Tibial nerve (tissue), 4 donors: ENCODE data around the gene LRTM2. TPM values are rescaled to one million over a fixed set of nuclear protein-coding genes. Genes with fewer than 3 reads are reported as not detected.

Experiments used
- DNase-seq, 2 donors: peaks; one replicate each; pipeline ENCODE4 v3.0.0-alpha.2; 2019; ENCODE audit warnings: low spot score in 2 of 2
- H3K27ac ChIP-seq, 4 donors: fragments of 200-600 bp; sonication (generic) in 3 of 4; one replicate each; pipeline ENCODE4 v1.5.1; 2017 to 2019; ENCODE audit warnings: mild to moderate bottlenecking in 1 of 4
- H3K27me3 ChIP-seq, 2 donors: fragments of 200-600 bp; sonication (generic) in 1 of 2; one replicate each; pipeline versions ENCODE4 v1.5.1 to v1.6.0; 2017 to 2019
- H3K36me3 ChIP-seq, 3 donors: fragments of 200-600 bp; sonication (generic); one replicate each; pipeline ENCODE4 v1.5.1; 2018 to 2019
- H3K4me1 ChIP-seq, 4 donors: fragments of 200-600 bp; sonication (generic) in 3 of 4; one replicate each; pipeline ENCODE4 v1.5.1; 2017 to 2019
- H3K4me3 ChIP-seq, 4 donors: fragments of 200-600 bp; sonication (generic) in 3 of 4; one replicate each; pipeline ENCODE4 v1.5.1; 2017 to 2019; ENCODE audit warnings: mild to moderate bottlenecking in 1 of 4, moderate library complexity in 1 of 4
- H3K9me3 ChIP-seq, 4 donors: fragments of 200-600 bp; sonication (generic) in 3 of 4; one replicate each; pipeline ENCODE4 v1.5.1; 2017 to 2019
- EP300 ChIP-seq, 2 donors: sonication (generic); formaldehyde crosslinking; IDR thresholded peaks; one replicate each; pipeline ENCODE4 v1.6.1; 2017; ENCODE audit warnings: antibody characterized with exemption in 2 of 2, mild to moderate bottlenecking in 1 of 2
- POLR2A ChIP-seq, 2 donors: fragments of 450-650 bp; IDR thresholded peaks; one replicate each; pipeline ENCODE4 v1.6.1; 2017; ENCODE audit warnings: antibody characterized with exemption in 2 of 2, mild to moderate bottlenecking in 2 of 2, moderate library complexity in 2 of 2
- WGBS, 2 donors: methylation state at CpG; one replicate each; pipeline ENCODE4 v1.1.5; 2018; 5-methylcytosine and 5-hydroxymethylcytosine counted together
- total RNA-seq, 4 donors: library from RNA; depleted of rRNA; stranded (reverse); fragments of >200 nt; gene quantifications; one replicate each; pipeline ENCODE4 v1.1.0, GENCODE V29; 2016
- TF ChIP-seq, protein P1 (sequence below), 5 experiments: fragments of 200-600 bp in 3 of 5; fragments of 450-650 bp in 2 of 5; sonication (generic) in 3 of 5; IDR thresholded peaks; one replicate each; pipeline ENCODE4 v1.5.1; 2016 to 2019; ENCODE audit warnings: antibody characterized with exemption in 5 of 5, mild to moderate bottlenecking in 3 of 5, moderate library complexity in 2 of 5

Gene LRTM2
- total RNA-seq, 4 donors from 2014 or later, result not detected

DNA sequence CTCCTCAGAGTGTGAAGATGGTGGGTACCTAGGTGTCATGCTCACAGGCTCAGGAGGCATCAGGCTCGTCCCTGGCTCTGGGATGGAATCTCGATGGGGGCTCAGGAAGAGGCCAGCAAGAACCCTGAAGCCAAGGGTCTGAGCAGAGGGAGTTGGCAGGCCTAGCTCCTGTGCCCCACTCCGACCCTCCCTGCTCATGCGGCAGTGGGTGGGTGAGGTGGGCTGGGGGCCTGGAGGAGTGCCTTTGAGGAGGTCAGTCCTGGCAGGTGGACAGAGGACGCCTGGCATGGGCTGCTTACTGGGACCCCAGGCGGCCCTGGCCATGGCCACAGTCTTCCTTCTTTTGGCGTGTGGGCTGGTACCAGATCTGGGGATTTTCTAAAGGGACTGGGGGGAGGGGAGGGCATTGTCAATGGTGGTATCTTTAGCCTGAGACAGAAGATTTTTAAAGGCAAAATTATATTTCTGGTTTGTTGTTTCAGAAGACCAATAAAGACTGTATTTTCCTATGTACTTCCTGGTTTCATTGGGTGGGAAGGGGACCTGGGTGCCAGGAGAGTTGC lies 16.0 kb downstream of the LRTM2 start:
- DNase-seq, result no peak
- H3K4me1 ChIP-seq, result no peaks in the 10 kb centered on the region
- H3K9me3 ChIP-seq, result no peaks in the 10 kb centered on the region
- 70 to 85% methylated on average over 7 of the region's 7 CpGs for whole genome bisulfite sequencing, 2 donors
- H3K27me3 ChIP-seq, result peaks cover 0 to 8% of the 10 kb centered on the region in 2 donors
- no peak overlapping the region for H3K27ac ChIP-seq
- H3K36me3 ChIP-seq, result no peaks in the 10 kb centered on the region
- no peak for TF ChIP-seq EP300 (IDR thresholded peaks at IDR 0.05)
- no peak for TF ChIP-seq POLR2A (IDR thresholded peaks at IDR 0.05)
- TF ChIP-seq, protein P1, sequence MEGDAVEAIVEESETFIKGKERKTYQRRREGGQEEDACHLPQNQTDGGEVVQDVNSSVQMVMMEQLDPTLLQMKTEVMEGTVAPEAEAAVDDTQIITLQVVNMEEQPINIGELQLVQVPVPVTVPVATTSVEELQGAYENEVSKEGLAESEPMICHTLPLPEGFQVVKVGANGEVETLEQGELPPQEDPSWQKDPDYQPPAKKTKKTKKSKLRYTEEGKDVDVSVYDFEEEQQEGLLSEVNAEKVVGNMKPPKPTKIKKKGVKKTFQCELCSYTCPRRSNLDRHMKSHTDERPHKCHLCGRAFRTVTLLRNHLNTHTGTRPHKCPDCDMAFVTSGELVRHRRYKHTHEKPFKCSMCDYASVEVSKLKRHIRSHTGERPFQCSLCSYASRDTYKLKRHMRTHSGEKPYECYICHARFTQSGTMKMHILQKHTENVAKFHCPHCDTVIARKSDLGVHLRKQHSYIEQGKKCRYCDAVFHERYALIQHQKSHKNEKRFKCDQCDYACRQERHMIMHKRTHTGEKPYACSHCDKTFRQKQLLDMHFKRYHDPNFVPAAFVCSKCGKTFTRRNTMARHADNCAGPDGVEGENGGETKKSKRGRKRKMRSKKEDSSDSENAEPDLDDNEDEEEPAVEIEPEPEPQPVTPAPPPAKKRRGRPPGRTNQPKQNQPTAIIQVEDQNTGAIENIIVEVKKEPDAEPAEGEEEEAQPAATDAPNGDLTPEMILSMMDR (IDR thresholded peaks at IDR 0.05), result no peak
- no peak overlapping the region for H3K4me3 ChIP-seq

DNA sequence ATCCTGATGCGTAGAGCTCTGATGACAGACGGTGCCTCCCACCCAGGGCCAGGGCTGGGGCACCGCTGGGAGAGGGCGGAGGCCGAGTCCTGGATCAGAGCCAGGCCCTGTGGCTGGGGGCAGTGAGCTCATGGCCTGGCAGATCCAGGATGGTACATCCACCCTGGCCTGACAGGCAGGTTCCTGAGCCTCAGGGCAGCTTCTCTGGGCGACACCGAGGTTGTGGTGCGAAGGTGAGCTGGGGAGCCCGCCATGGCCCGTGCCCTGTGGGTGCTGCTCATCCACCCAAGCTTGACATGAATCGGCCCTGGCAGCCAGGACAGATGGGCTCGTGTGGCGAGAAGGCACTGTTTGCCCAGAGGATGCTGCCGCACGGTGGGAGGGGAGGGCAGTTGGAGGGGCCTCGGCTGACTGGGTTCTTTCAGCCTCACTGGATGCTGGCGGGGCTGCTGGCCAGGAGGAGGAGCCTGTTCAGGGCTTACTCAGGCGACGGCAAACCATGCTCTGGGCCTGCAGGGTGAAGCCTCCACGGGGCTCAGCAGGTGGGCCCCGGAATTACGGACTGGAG lies 16.6 kb downstream of the LRTM2 start:
- WGBS, 2 donors, result 48 to 61% methylated on average over 15 to 18 of the region's 22 CpGs
- no peak for DNase-seq
- no peaks in the 10 kb centered on the region for H3K9me3 ChIP-seq

DNA sequence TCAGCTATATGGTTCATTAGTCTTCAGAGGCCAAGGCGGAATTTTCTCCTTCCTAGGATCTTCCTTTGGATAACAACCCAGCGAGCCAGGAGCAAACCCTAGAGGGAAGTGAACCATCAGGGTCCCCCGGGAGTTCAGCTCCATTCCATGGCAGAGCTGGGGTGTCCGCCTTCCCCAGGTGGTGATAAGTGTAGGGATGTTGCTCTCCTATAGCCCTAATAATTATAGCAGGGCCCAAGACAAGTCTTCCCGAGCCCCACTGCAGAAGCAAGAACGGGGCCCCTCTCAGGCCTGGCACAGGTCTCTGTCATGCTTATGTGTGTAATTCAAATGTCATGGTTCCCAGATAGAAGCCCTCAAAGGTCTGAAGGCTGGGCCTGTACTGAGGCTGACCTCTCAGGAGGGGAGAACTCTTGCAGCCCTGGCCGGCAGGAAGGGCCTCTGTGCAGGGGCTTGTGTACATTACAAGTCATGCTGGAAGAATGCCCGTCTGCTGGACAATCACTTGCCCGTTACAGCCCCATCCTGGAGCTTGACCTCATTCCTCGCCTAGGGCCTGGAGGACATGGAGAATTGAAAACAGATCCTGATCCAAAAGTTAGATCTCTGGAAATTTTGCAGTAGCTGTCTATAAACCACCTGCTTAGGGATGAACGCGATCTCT lies 17.3 kb downstream of the LRTM2 start:
- WGBS, 2 donors, result 62 to 63% methylated on average over 12 of the region's 12 CpGs
- DNase-seq, result no peak
- TF ChIP-seq, protein P1 (IDR thresholded peaks at IDR 0.05), result no peak
- TF ChIP-seq POLR2A (IDR thresholded peaks at IDR 0.05) (no peak), EP300 (IDR thresholded peaks at IDR 0.05) (no peak)

More for the DNA sequence above, 16.6 kb downstream of the LRTM2 start:
- Histone ChIP-seq H3K36me3 (no peaks in the 10 kb centered on the region), H3K4me1 (no peaks in the 10 kb centered on the region), H3K4me3 (no peak overlapping the region), H3K27ac (no peak overlapping the region), H3K27me3 (peaks cover 0 to 6% of the 10 kb centered on the region in 2 donors)
- TF ChIP-seq EP300 (IDR thresholded peaks at IDR 0.05), result no peak
- TF ChIP-seq POLR2A (IDR thresholded peaks at IDR 0.05), result no peak
- TF ChIP-seq, protein P1 (IDR thresholded peaks at IDR 0.05), result no peak

DNA sequence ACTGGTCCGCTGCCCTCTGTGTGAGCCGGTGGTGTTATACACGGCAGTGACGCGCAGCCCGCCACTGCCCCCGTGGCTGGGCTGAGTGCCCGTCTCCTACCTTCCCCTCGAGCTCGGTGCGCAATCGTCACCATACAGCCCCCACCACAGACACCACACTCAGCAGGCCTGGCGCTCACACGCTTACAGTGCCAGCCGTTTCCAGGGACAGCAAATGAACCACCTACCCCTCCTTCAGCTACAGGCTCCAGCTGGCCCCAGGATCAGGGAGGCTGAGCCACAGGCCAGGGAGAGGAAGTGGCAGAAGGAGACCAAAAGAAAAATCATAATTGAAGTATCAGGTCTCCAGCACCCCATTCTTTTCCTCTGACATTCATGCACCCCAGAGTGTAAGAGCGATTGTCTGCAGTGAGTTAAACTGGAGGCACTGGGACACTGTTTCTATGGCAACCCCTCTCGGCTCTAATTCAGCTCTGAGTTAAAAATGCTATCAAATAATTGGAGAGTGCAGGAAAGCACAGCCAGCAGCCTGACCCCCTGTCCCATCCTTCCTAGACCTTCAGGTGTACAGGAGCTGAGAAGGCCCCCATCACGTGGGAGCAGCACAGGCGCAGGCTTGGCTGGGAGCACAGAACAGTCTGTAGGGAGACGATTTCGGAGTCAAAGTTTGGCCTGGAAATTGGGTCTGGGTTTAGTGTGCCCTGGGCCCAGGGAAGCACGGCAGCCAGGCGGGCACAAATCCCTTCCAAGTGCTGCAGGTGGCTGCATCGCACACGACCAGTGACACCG lies 18.0 kb downstream of the LRTM2 start:
- Histone ChIP-seq H3K4me3 (no peak overlapping the region), H3K27ac (no peak overlapping the region), H3K4me1 (no peaks in the 10 kb centered on the region), H3K27me3 (peaks cover 0 to 16% of the 10 kb centered on the region in 2 donors), H3K9me3 (no peaks in the 10 kb centered on the region), H3K36me3 (no peaks in the 10 kb centered on the region)
- no peak for TF ChIP-seq EP300 (IDR thresholded peaks at IDR 0.05)
- no peak for TF ChIP-seq POLR2A (IDR thresholded peaks at IDR 0.05)
- TF ChIP-seq, protein P1 (IDR thresholded peaks at IDR 0.05), result no peak
- 73 to 76% methylated on average over 26 of the region's 26 CpGs for WGBS, 2 donors
- DNase-seq, result no peak

More for the DNA sequence above, 17.3 kb downstream of the LRTM2 start:
- Histone ChIP-seq H3K27ac (no peak overlapping the region), H3K9me3 (no peaks in the 10 kb centered on the region), H3K27me3 (peaks cover 0 to 13% of the 10 kb centered on the region in 2 donors), H3K4me3 (no peak overlapping the region), H3K4me1 (no peaks in the 10 kb centered on the region), H3K36me3 (no peaks in the 10 kb centered on the region)
